Mesenchymal stem cell (in vitro differentiated cells and primary cell): ENCODE data around the gene PAQR9.

Source experiments
- DNase-seq: peaks from one replicate; pipeline ENCODE4 v3.0.0-alpha.2; 2013
- H2AFZ ChIP-seq: one replicate; pipeline ENCODE4 v1.6.1; 2013; ENCODE audit warnings: low read depth, mild to moderate bottlenecking, control low read depth, inconsistent platforms, low read length, moderate library complexity
- H2AK5ac ChIP-seq: 2 replicates; pipeline ENCODE4 v1.6.1; 2013; ENCODE audit warnings: low read length, moderate library complexity, mild to moderate bottlenecking, inconsistent platforms; ENCODE audit not compliant: severe bottlenecking
- H2BK120ac ChIP-seq: one replicate; pipeline ENCODE4 v1.6.1; 2013; ENCODE audit warnings: low read depth, mild to moderate bottlenecking, inconsistent platforms, low read length, moderate library complexity
- H2BK12ac ChIP-seq, 2 experiments: one replicate each; pipeline ENCODE4 v1.6.1; 2013; ENCODE audit warnings: inconsistent platforms in 2 of 2, low read length in 2 of 2, mild to moderate bottlenecking in 2 of 2, moderate library complexity in 2 of 2, control low read depth in 1 of 2
- H2BK15ac ChIP-seq: one replicate; pipeline ENCODE4 v1.6.1; 2013; ENCODE audit warnings: mild to moderate bottlenecking, low read depth, inconsistent platforms; ENCODE audit not compliant: poor library complexity, severe bottlenecking
- H2BK5ac ChIP-seq: 2 replicates; pipeline ENCODE4 v1.6.1; 2013; ENCODE audit warnings: low read depth, mild to moderate bottlenecking, low read length, control low read depth, inconsistent platforms; ENCODE audit not compliant: poor library complexity, severe bottlenecking
- H3K14ac ChIP-seq, 2 experiments: one replicate each; pipeline ENCODE4 v1.6.1; 2013; ENCODE audit warnings: inconsistent platforms in 2 of 2, low read length in 2 of 2, control low read depth in 1 of 2, mild to moderate bottlenecking in 1 of 2, moderate library complexity in 1 of 2
- H3K18ac ChIP-seq, 2 experiments: one replicate each; pipeline ENCODE4 v1.6.1; 2013; ENCODE audit warnings: inconsistent platforms in 2 of 2, low read length in 2 of 2, control low read depth in 1 of 2, low read depth in 1 of 2, mild to moderate bottlenecking in 1 of 2
- H3K23ac ChIP-seq, 2 experiments: one replicate each; pipeline ENCODE4 v1.6.1; 2013; ENCODE audit warnings: inconsistent platforms in 2 of 2, low read length in 2 of 2, mild to moderate bottlenecking in 2 of 2, moderate library complexity in 2 of 2, control low read depth in 1 of 2
- H3K27ac ChIP-seq: 2 replicates; pipeline ENCODE4 v1.5.1; 2013; ENCODE audit warnings: mild to moderate bottlenecking, moderate library complexity, low read length, control low read depth, inconsistent platforms; ENCODE audit not compliant: poor library complexity, severe bottlenecking
- H3K27me3 ChIP-seq, 2 experiments: 2 replicates each; pipeline versions ENCODE4 v1.6.1 to v1.7.0; 2013; ENCODE audit warnings: low read length in 2 of 2, mild to moderate bottlenecking in 2 of 2, moderate library complexity in 2 of 2, control low read depth in 1 of 2, inconsistent platforms in 1 of 2; ENCODE audit not compliant: control insufficient read depth in 1 of 2, insufficient read depth in 1 of 2
- H3K36me3 ChIP-seq, 2 experiments: 2 replicates each; pipeline versions ENCODE4 v1.6.1 to v1.7.0; 2013; ENCODE audit warnings: low read length in 2 of 2, control low read depth in 1 of 2, inconsistent platforms in 1 of 2, low read depth in 1 of 2, mild to moderate bottlenecking in 1 of 2; ENCODE audit not compliant: insufficient read depth in 2 of 2, control insufficient read depth in 1 of 2
- H3K4ac ChIP-seq, 2 experiments: one replicate each; pipeline ENCODE4 v1.6.1; 2013; ENCODE audit warnings: inconsistent platforms in 2 of 2, low read length in 2 of 2, mild to moderate bottlenecking in 2 of 2, moderate library complexity in 2 of 2, control low read depth in 1 of 2, low read depth in 1 of 2
- H3K4me1 ChIP-seq: 2 replicates; pipeline ENCODE4 v1.6.1; 2013; ENCODE audit warnings: low read depth, low read length, control low read depth; ENCODE audit not compliant: control insufficient read depth, insufficient read depth
- H3K4me2 ChIP-seq: 2 replicates; pipeline ENCODE4 v1.6.1; 2013; ENCODE audit warnings: low read length, mild to moderate bottlenecking, inconsistent platforms; ENCODE audit not compliant: poor library complexity, severe bottlenecking
- H3K4me3 ChIP-seq, 2 experiments: 2 replicates each; pipeline versions ENCODE4 v1.5.1 to v1.7.0; 2013; ENCODE audit warnings: low read length in 2 of 2, mild to moderate bottlenecking in 2 of 2, control low read depth in 1 of 2, low read depth in 1 of 2; ENCODE audit not compliant: insufficient read depth in 1 of 2
- H3K79me1 ChIP-seq: replicated peaks from 2 replicates; pipeline ENCODE4 v1.6.1; 2013; ENCODE audit warnings: mild to moderate bottlenecking, control low read depth, low read length, inconsistent platforms; ENCODE audit not compliant: poor library complexity, severe bottlenecking
- H3K9ac ChIP-seq: 2 replicates; pipeline ENCODE4 v1.7.0; 2013; ENCODE audit warnings: mild to moderate bottlenecking, low read length, moderate library complexity
- H3K9me3 ChIP-seq: 2 replicates; pipeline ENCODE4 v1.7.0; 2013; ENCODE audit warnings: mild to moderate bottlenecking, low read length; ENCODE audit not compliant: control insufficient read depth
- H4K8ac ChIP-seq: one replicate; pipeline ENCODE4 v1.6.1; 2013; ENCODE audit warnings: inconsistent platforms, mild to moderate bottlenecking, low read length, moderate library complexity
- H4K91ac ChIP-seq: one replicate; pipeline ENCODE4 v1.6.1; 2013; ENCODE audit warnings: mild to moderate bottlenecking, low read length, inconsistent platforms
- WGBS: methylation state at CpG from one replicate; pipeline ENCODE4 v1.1.7; 2013; ENCODE audit warnings: mixed read lengths; 5-methylcytosine and 5-hydroxymethylcytosine counted together

PAQR9 gene

GRCh38 chr3:142972092-142972753 lies 8.7 kb upstream of the PAQR9 start:
- Histone ChIP-seq H2BK15ac (no peak overlapping the region), H3K9ac (no peak overlapping the region), H2AFZ (no peak overlapping the region), H3K18ac (no peak overlapping the region), H3K4me1 (peaks cover 4% of the 10 kb centered on the region), H3K36me3 (no peaks in the 10 kb centered on the region), H3K4ac (no peak overlapping the region), H3K9me3 (no peaks in the 10 kb centered on the region), H2BK5ac (no peak overlapping the region), H4K8ac (no peak overlapping the region), H3K27ac (no peak overlapping the region), H3K4me3 (no peak overlapping the region), H4K91ac (no peak overlapping the region), H2BK12ac (no peak overlapping the region), H3K79me1 (no peaks in the 10 kb centered on the region), H2AK5ac (no peak overlapping the region), H3K14ac (no peak overlapping the region), H3K23ac (no peak overlapping the region), H3K4me2 (no peak overlapping the region), H2BK120ac (no peak overlapping the region), H3K27me3 (no peaks in the 10 kb centered on the region)
- WGBS: 76% methylated on average over 6 of the region's 7 CpGs
- no peak for DNase-seq

GRCh38 chr3:142971431-142971830 lies 8.0 kb upstream of the PAQR9 start:
- 96% methylated on average over 2 of the region's 3 CpGs for WGBS

GRCh38 chr3:142968319-142969025 lies 5.0 kb upstream of the PAQR9 start:
- Histone ChIP-seq H4K8ac (no peak overlapping the region), H2BK12ac (no peak overlapping the region), H3K27me3 (no peaks in the 10 kb centered on the region), H3K23ac (no peak overlapping the region), H3K4ac (no peak overlapping the region), H3K18ac (no peak overlapping the region), H3K27ac (no peak overlapping the region), H2BK5ac (no peak overlapping the region), H4K91ac (no peak overlapping the region), H3K36me3 (no peaks in the 10 kb centered on the region), H2BK15ac (no peak overlapping the region), H3K9me3 (no peaks in the 10 kb centered on the region), H3K79me1 (no peaks in the 10 kb centered on the region), H3K4me2 (no peak overlapping the region), H2AK5ac (no peak overlapping the region), H3K4me3 (no peak overlapping the region), H3K4me1 (peaks cover 4% of the 10 kb centered on the region), H2BK120ac (no peak overlapping the region), H3K14ac (no peak overlapping the region), H3K9ac (no peak overlapping the region), H2AFZ (no peak overlapping the region)
- no peak for DNase-seq
- 82% methylated on average over 3 of the region's 4 CpGs for WGBS

More at GRCh38 chr3:142971431-142971830, 8.0 kb upstream of the PAQR9 start:
- Histone ChIP-seq H3K14ac (no peak overlapping the region), H2BK5ac (no peak overlapping the region), H3K9me3 (no peaks in the 10 kb centered on the region), H2BK15ac (no peak overlapping the region), H3K4me2 (no peak overlapping the region), H2AK5ac (no peak overlapping the region), H3K4me1 (peaks cover 3% of the 10 kb centered on the region), H3K27ac (no peak overlapping the region), H3K36me3 (no peaks in the 10 kb centered on the region), H2BK120ac (no peak overlapping the region), H3K79me1 (no peaks in the 10 kb centered on the region), H3K9ac (no peak overlapping the region), H4K91ac (no peak overlapping the region), H3K27me3 (no peaks in the 10 kb centered on the region), H3K18ac (no peak overlapping the region), H2AFZ (no peak overlapping the region), H3K23ac (no peak overlapping the region), H3K4me3 (no peak overlapping the region), H4K8ac (no peak overlapping the region), H2BK12ac (no peak overlapping the region), H3K4ac (no peak overlapping the region)
- DNase-seq: no peak

- H3K4ac ChIP-seq: no peak overlapping the region
- H2AK5ac ChIP-seq: no peak overlapping the region
- WGBS: 89% methylated on average over 2 of the region's 2 CpGs
- H3K9ac ChIP-seq: no peak overlapping the region
- H3K79me1 ChIP-seq: no peaks in the 10 kb centered on the region
- peaks cover 0 to 10% of the 10 kb centered on the region in 2 experiments for H3K27me3 ChIP-seq
- H3K36me3 ChIP-seq: no peaks in the 10 kb centered on the region
- no peak overlapping the region for H4K91ac ChIP-seq
- H3K27ac ChIP-seq: no peak overlapping the region
- no peak overlapping the region for H3K18ac ChIP-seq
- H2BK5ac ChIP-seq: no peak overlapping the region
- no peak for DNase-seq
- H2BK120ac ChIP-seq: no peak overlapping the region
- H3K9me3 ChIP-seq: no peaks in the 10 kb centered on the region
- no peak overlapping the region for H2BK12ac ChIP-seq
- no peak overlapping the region for H4K8ac ChIP-seq
- no peak overlapping the region for H3K4me2 ChIP-seq
- H3K23ac ChIP-seq: no peak overlapping the region
- H2AFZ ChIP-seq: no peak overlapping the region
- H3K4me1 ChIP-seq: peaks cover 16% of the 10 kb centered on the region
- no peak overlapping the region for H2BK15ac ChIP-seq
- no peak overlapping the region for H3K4me3 ChIP-seq
- no peak overlapping the region for H3K14ac ChIP-seq
These were observed 3.3 kb upstream of the PAQR9 start for GRCh38 chr3:142966808-142967207.
